ENCODE measurements around the gene LDB2. TPM values are rescaled to one million over a fixed set of nuclear protein-coding genes. Genes with fewer than 3 reads are reported as not detected.

LDB2 gene
- total RNA-seq, 1 donor from 2014 or later, result 137 TPM

- TF ChIP-seq CTCF (IDR thresholded peaks at IDR 0.05), result no peak
- Histone ChIP-seq H3K9me3 (no peaks in the 10 kb centered on the region), H3K4me3 (no peak overlapping the region), H3K36me3 (no peaks in the 10 kb centered on the region), H3K4me1 (no peaks in the 10 kb centered on the region), H3K27me3 (no peaks in the 10 kb centered on the region), H3K27ac (no peak overlapping the region)
- DNase-seq (ENCODE audit: low spot score in 2 of 2), result no peak
- intact Hi-C loops (cut with DNase I), result no loop called here
Measured at GRCh38 chr4:16819652-16820051, 78.8 kb downstream of the LDB2 start.

- H3K4me1 ChIP-seq, result no peaks in the 10 kb centered on the region
- no peak overlapping the region for H3K4me3 ChIP-seq
- DNase-seq (ENCODE audit: low spot score in 2 of 2), result no peak
- no peak overlapping the region for H3K27ac ChIP-seq
- no peaks in the 10 kb centered on the region for H3K9me3 ChIP-seq
- H3K27me3 ChIP-seq, result no peaks in the 10 kb centered on the region
- intact Hi-C loops (cut with DNase I), result no loop called here
- TF ChIP-seq CTCF (IDR thresholded peaks at IDR 0.05), result no peak
- no peaks in the 10 kb centered on the region for H3K36me3 ChIP-seq
Measured at GRCh38 chr4:16818005-16818404, 80.4 kb downstream of the LDB2 start.

GRCh38 chr4:16817286-16817685 lies 81.2 kb downstream of the LDB2 start:
- intact Hi-C loops (cut with DNase I), result no loop called here
- H3K4me1 ChIP-seq, result no peaks in the 10 kb centered on the region
- no peak for DNase-seq (ENCODE audit: low spot score in 2 of 2)
- no peaks in the 10 kb centered on the region for H3K9me3 ChIP-seq
- H3K27ac ChIP-seq, result no peak overlapping the region
- no peak overlapping the region for H3K4me3 ChIP-seq
- H3K27me3 ChIP-seq, result no peaks in the 10 kb centered on the region
- no peak for TF ChIP-seq CTCF (IDR thresholded peaks at IDR 0.05)
- no peaks in the 10 kb centered on the region for H3K36me3 ChIP-seq

- no peak for DNase-seq (ENCODE audit: low spot score in 2 of 2)
- intact Hi-C loops (cut with DNase I), result no loop called here
- Histone ChIP-seq H3K4me1 (no peaks in the 10 kb centered on the region), H3K36me3 (no peaks in the 10 kb centered on the region), H3K27me3 (no peaks in the 10 kb centered on the region), H3K4me3 (no peak overlapping the region), H3K27ac (no peak overlapping the region), H3K9me3 (no peaks in the 10 kb centered on the region)
- TF ChIP-seq CTCF (IDR thresholded peaks at IDR 0.05), result no peak
Measured at GRCh38 chr4:16814361-16814760, 84.1 kb downstream of the LDB2 start.

GRCh38 chr4:16812041-16812440 lies 86.4 kb downstream of the LDB2 start:
- H3K27me3 ChIP-seq, result no peaks in the 10 kb centered on the region
- H3K4me3 ChIP-seq, result no peak overlapping the region

More at GRCh38 chr4:16812041-16812440, 86.4 kb downstream of the LDB2 start:
- H3K27ac ChIP-seq, result no peak overlapping the region
- TF ChIP-seq CTCF (IDR thresholded peaks at IDR 0.05), result no peak
- H3K4me1 ChIP-seq, result no peaks in the 10 kb centered on the region
- H3K36me3 ChIP-seq, result no peaks in the 10 kb centered on the region
- H3K9me3 ChIP-seq, result no peaks in the 10 kb centered on the region
- no peak for DNase-seq (ENCODE audit: low spot score in 2 of 2)
- intact Hi-C loops (cut with DNase I), result no loop called here
